HS-5 (cell line): ENCODE measurements around the gene LDAH.

Source experiments
- DNase-seq: peaks from one replicate; pipeline ENCODE4 v3.0.0-alpha.2; 2012; ENCODE audit warnings: low read depth

LDAH gene

GRCh38 chr2:20667151-20667530 lies 155.8 kb downstream of the LDAH start:
- no peak for DNase-seq

GRCh38 chr2:20666304-20667150 lies 156.4 kb downstream of the LDAH start, which contains the start of gene GDF7:
TSS of gene GDF7 (plus strand) at chr2:20667144. CDS start at chr2:20667240, 96 bp downstream.
- no peak for DNase-seq

- DNase-seq, result no peak
These were observed 156.9 kb downstream of the LDAH start for GRCh38 chr2:20666005-20666303.

GRCh38 chr2:20665243-20666004 lies 157.5 kb downstream of the LDAH start:
- DNase-seq, result no peak

- DNase-seq, result no peak
These were observed 158.3 kb downstream of the LDAH start for GRCh38 chr2:20664431-20665242.

- no peak for DNase-seq
These were observed 158.9 kb downstream of the LDAH start for GRCh38 chr2:20664071-20664390.

- DNase-seq, result no peak
These were observed 159.5 kb downstream of the LDAH start for GRCh38 chr2:20663196-20664070.

- no peak for DNase-seq
These were observed 160.5 kb downstream of the LDAH start for GRCh38 chr2:20662308-20662937.

GRCh38 chr2:20661421-20662307 lies 161.2 kb downstream of the LDAH start:
- peak; percentile 56 for DNase-seq

- DNase-seq, result no peak
These were observed 162.1 kb downstream of the LDAH start for GRCh38 chr2:20660506-20661420.

- DNase-seq, result no peak
These were observed 165.2 kb downstream of the LDAH start for GRCh38 chr2:20657522-20658235.

GRCh38 chr2:20656561-20656960 lies 166.3 kb downstream of the LDAH start:
- no peak for DNase-seq

GRCh38 chr2:20654535-20654813 lies 168.4 kb downstream of the LDAH start:
- DNase-seq, result no peak

GRCh38 chr2:20653695-20654534 lies 169.0 kb downstream of the LDAH start:
- no peak for DNase-seq

- DNase-seq, result no peak
These were observed 170.0 kb downstream of the LDAH start for GRCh38 chr2:20652673-20653575.

GRCh38 chr2:20652141-20652540 lies 170.8 kb downstream of the LDAH start:
- DNase-seq, result no peak

GRCh38 chr2:20651731-20652099 lies 171.2 kb downstream of the LDAH start:
- DNase-seq, result no peak
